ENCODE measurements around the gene FOXL3. TPM values are rescaled to one million over a fixed set of nuclear protein-coding genes. Genes with fewer than 3 reads are reported as not detected.

FOXL3 gene
- polyA plus RNA-seq, 2 of the 4 experiments (the other 2 are of a cell fraction) = not detected

DNA sequence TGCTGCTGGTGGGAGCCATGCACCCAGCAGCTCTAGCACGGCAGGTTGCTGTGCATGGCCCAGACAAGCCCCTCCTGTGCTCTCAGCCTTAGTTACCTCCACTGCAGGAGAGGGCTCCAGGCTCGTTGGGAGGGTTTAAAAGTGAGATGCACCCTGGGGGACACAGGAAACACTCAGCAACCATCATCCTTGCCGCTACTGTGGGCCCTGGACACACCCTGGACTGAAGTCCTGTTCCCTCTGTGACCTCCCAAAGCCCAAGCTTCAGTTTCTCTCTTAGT lies 49.0 kb downstream of the FOXL3 start:
- FAIRE-seq = no peak
- no peak overlapping the region for H3K4me2 ChIP-seq
- H3K9me3 ChIP-seq = no peaks in the 10 kb centered on the region
- ChIA-PET CTCF (interaction anchor here (0.7 to 1.4 kb wide), 4 partner anchors 10 to 426 kb away, joined by 3 to 4 read pairs (median 3); no protein-coding TSS in a partner anchor), POLR2A (no interaction called here)
- H3K4me1 ChIP-seq = no peaks in the 10 kb centered on the region
- 0% methylated on average over 2 of the region's 3 CpGs for WGBS (ENCODE audit: missing lambda C conversion rate)
- TF ChIP-seq HMGXB4 (CRISPR knock-in tag; IDR thresholded peaks at IDR 0.05; ENCODE audit: borderline replicate concordance) = no peak
- no peak for TF ChIP-seq CTCF (IDR thresholded peaks at IDR 0.05)
- TF ChIP-seq PBX3 (IDR thresholded peaks at IDR 0.05) = no peak
- no peak for TF ChIP-seq ELK1 (IDR thresholded peaks at IDR 0.05; ENCODE audit: low read depth, low read length)
- no peak for TF ChIP-seq GATA3 (IDR thresholded peaks at IDR 0.05; ENCODE audit: borderline replicate concordance)
- TF ChIP-seq NPAS2 (CRISPR knock-in tag; IDR thresholded peaks at IDR 0.05; ENCODE audit: borderline replicate concordance) = no peak
- no peak for TF ChIP-seq MYC (IDR thresholded peaks at IDR 0.05; ENCODE audit: borderline replicate concordance, low read length)
- no peak for TF ChIP-seq HEYL (CRISPR knock-in tag; IDR thresholded peaks at IDR 0.05)
- TF ChIP-seq FOXS1 (CRISPR knock-in tag; IDR thresholded peaks at IDR 0.05) = no peak
- TF ChIP-seq JUNB (IDR thresholded peaks at IDR 0.05) = no peak
- no peak for TF ChIP-seq HOXB13 (CRISPR knock-in tag; IDR thresholded peaks at IDR 0.05; ENCODE audit: low read depth)
- TF ChIP-seq CBX2 (IDR thresholded peaks at IDR 0.05; ENCODE audit: borderline replicate concordance, low read depth) = no peak
- TF ChIP-seq SMC3 (IDR thresholded peaks at IDR 0.05) = no peak
- no peak for TF ChIP-seq KDM1A (IDR thresholded peaks at IDR 0.05; ENCODE audit: low read depth)
- no peak for TF ChIP-seq RNF2 (IDR thresholded peaks at IDR 0.05; ENCODE audit: borderline replicate concordance, low read depth)
- TF ChIP-seq ZFP36 (IDR thresholded peaks at IDR 0.05; ENCODE audit: borderline replicate concordance, partially characterized antibody) = no peak
- no peak for TF ChIP-seq NR3C1 (IDR thresholded peaks at IDR 0.05)
- ATAC-seq = no peak
- no peak overlapping the region for H3K4me3 ChIP-seq
- no peak overlapping the region for H3K27ac ChIP-seq
- DNase-seq (ENCODE audit: low read depth in 1 of 2, low spot score in 1 of 2) = no peak

GRCh38 chr7:339696-340095 lies 49.7 kb downstream of the FOXL3 start:
- Histone ChIP-seq H3K27ac (no peak overlapping the region), H3K4me3 (no peak overlapping the region), H3K4me1 (no peaks in the 10 kb centered on the region), H3K4me2 (no peak overlapping the region), H3K9me3 (no peaks in the 10 kb centered on the region)
- ChIA-PET CTCF (interaction anchor here (0.7 to 1.4 kb wide), 4 partner anchors 9 to 426 kb away, joined by 3 to 4 read pairs (median 4); no protein-coding TSS in a partner anchor), POLR2A (no interaction called here)
- no peak for FAIRE-seq
- no peak for ATAC-seq
- TF ChIP-seq, protein P1, sequence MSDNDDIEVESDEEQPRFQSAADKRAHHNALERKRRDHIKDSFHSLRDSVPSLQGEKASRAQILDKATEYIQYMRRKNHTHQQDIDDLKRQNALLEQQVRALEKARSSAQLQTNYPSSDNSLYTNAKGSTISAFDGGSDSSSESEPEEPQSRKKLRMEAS (IDR thresholded peaks at IDR 0.05) = no peak
- TF ChIP-seq FOSB (CRISPR knock-in tag; IDR thresholded peaks at IDR 0.05) (no peak), JUN (IDR thresholded peaks at IDR 0.05) (no peak), HMGXB4 (CRISPR knock-in tag; IDR thresholded peaks at IDR 0.05; ENCODE audit: borderline replicate concordance) (no peak), ESRRA (IDR thresholded peaks at IDR 0.05; ENCODE audit: borderline replicate concordance, low read length) (no peak), RNF2 (IDR thresholded peaks at IDR 0.05; ENCODE audit: borderline replicate concordance, low read depth) (no peak), MYC (IDR thresholded peaks at IDR 0.05; ENCODE audit: borderline replicate concordance, low read length) (no peak), CEBPB (IDR thresholded peaks at IDR 0.05) (no peak), NFE2L2 (conservative IDR thresholded peaks at IDR 0.05; ENCODE audit: low read length) (no peak), MAZ (IDR thresholded peaks at IDR 0.05; ENCODE audit: borderline replicate concordance, low read depth, low read length) (no peak), HOXB5 (CRISPR knock-in tag; IDR thresholded peaks at IDR 0.05) (no peak), ZSCAN20 (CRISPR knock-in tag; IDR thresholded peaks at IDR 0.05) (no peak), RFX5 (IDR thresholded peaks at IDR 0.05) (no peak), KDM5A (IDR thresholded peaks at IDR 0.05) (no peak)
- TF ChIP-seq, protein P2, sequence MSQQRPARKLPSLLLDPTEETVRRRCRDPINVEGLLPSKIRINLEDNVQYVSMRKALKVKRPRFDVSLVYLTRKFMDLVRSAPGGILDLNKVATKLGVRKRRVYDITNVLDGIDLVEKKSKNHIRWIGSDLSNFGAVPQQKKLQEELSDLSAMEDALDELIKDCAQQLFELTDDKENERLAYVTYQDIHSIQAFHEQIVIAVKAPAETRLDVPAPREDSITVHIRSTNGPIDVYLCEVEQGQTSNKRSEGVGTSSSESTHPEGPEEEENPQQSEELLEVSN (IDR thresholded peaks at IDR 0.05; ENCODE audit: borderline replicate concordance, low read depth) = no peak
- DNase-seq (ENCODE audit: low read depth in 1 of 2, low spot score in 1 of 2) = no peak
- 35% methylated on average over 7 of the region's 7 CpGs for WGBS (ENCODE audit: missing lambda C conversion rate)

Measured in A549 (cell line).